Transverse colon (tissue), 4 donors: ENCODE measurements around the gene MEIG1. TPM values are rescaled to one million over a fixed set of nuclear protein-coding genes. Genes with fewer than 3 reads are reported as not detected.
"Not testable (repeated sequence)": the region's sequence is repeated elsewhere in the genome, so short reads cannot be mapped to it uniquely, and the experiment has no call there.

Source experiments
- DNase-seq: peaks from one replicate; pipeline ENCODE4 v3.0.0-alpha.2; 2019
- H3K27ac ChIP-seq, 4 donors: fragments of 200-600 bp; sonication (generic); 2 replicates each; pipeline ENCODE4 v1.5.1; 2016 to 2018; ENCODE audit warnings: inconsistent platforms in 4 of 4
- H3K27me3 ChIP-seq: fragments of 200-600 bp; sonication (generic); 2 replicates; pipeline ENCODE4 v1.5.1; 2017; ENCODE audit warnings: inconsistent platforms
- H3K36me3 ChIP-seq, 4 donors: fragments of 200-600 bp; sonication (generic); 2 replicates each; pipeline ENCODE4 v1.5.1; 2017 to 2019; ENCODE audit warnings: inconsistent platforms in 4 of 4
- H3K4me1 ChIP-seq, 4 donors: fragments of 200-600 bp; sonication (generic); 2 replicates each; pipeline ENCODE4 v1.5.1; 2017 to 2020; ENCODE audit warnings: inconsistent platforms in 4 of 4
- H3K4me3 ChIP-seq, 4 donors: fragments of 200-600 bp; sonication (generic); 1 replicate in 1 of 4; 2 replicates in 3 of 4; pipeline versions ENCODE4 v1.5.1 to v1.6.1; 2017 to 2019; ENCODE audit warnings: inconsistent platforms in 4 of 4
- H3K9me3 ChIP-seq, 2 donors: fragments of 200-600 bp; sonication (generic); 2 replicates each; pipeline ENCODE4 v1.5.1; 2017 to 2019; ENCODE audit warnings: inconsistent platforms in 2 of 2
- CTCF ChIP-seq, 5 experiments: fragments of 200-600 bp in 3 of 5; fragments of 450-650 bp in 2 of 5; sonication (generic) in 3 of 5; IDR thresholded peaks; 1 replicate in 2 of 5; 2 replicates in 3 of 5; pipeline ENCODE4 v1.5.1; 2016 to 2017; ENCODE audit warnings: antibody characterized with exemption in 5 of 5, inconsistent platforms in 3 of 5, mild to moderate bottlenecking in 2 of 5, moderate library complexity in 1 of 5
- EP300 ChIP-seq: sonication (generic); formaldehyde crosslinking; IDR thresholded peaks from one replicate; pipeline ENCODE4 v1.6.1; 2017; ENCODE audit warnings: antibody characterized with exemption, low read depth
- POLR2A ChIP-seq: fragments of 450-650 bp; IDR thresholded peaks from one replicate; pipeline ENCODE4 v1.6.1; 2016; ENCODE audit warnings: antibody characterized with exemption, mild to moderate bottlenecking, moderate library complexity
- POLR2AphosphoS5 ChIP-seq, 3 donors: sonication (generic); formaldehyde crosslinking; IDR thresholded peaks; one replicate each; pipeline ENCODE4 v1.6.1; 2016; ENCODE audit warnings: antibody characterized with exemption in 3 of 3
- WGBS, 2 donors: methylation state at CpG; one replicate each; pipeline ENCODE4 v1.1.5; 2018; ENCODE audit warnings: low coverage in 1 of 2; 5-methylcytosine and 5-hydroxymethylcytosine counted together
- in situ Hi-C, 4 donors: fragments of 200-750 bp; cut with MboI; loops; one replicate each; pipeline versions ENCODE4 v1.15.0 to v1.15.1; 2017; ENCODE audit warnings: low sequenced_read_pairs in 3 of 4, low pct_ligation_motif_present in 1 of 4, low pct_unique_long_range_greater_than_20kb in 1 of 4
- intact Hi-C: fragments of 100-400 bp; cut with DNase I; formaldehyde crosslinking; loops from one replicate; pipeline ENCODE4 v1.15.1; 2023; ENCODE audit warnings: low total_unique reads
- total RNA-seq, 4 donors: library from RNA; depleted of rRNA; stranded (reverse); fragments of >200 nt; gene quantifications; one replicate each; pipeline ENCODE4 v1.1.0, GENCODE V29; 2016

The MEIG1 gene
- total RNA-seq, 4 donors from 2014 or later = not detected

GRCh38 chr10:14967897-14968296, 8.7 kb downstream of the MEIG1 start:
- no peak for DNase-seq
- Histone ChIP-seq H3K27me3 (no peaks in the 10 kb centered on the region), H3K36me3 (no peaks in the 10 kb centered on the region), H3K4me1 (no peaks in the 10 kb centered on the region), H3K27ac (no peak overlapping the region), H3K4me3 (no peak overlapping the region), H3K9me3 (no peaks in the 10 kb centered on the region)
- no peak for TF ChIP-seq EP300
- TF ChIP-seq CTCF (IDR thresholded peaks at IDR 0.05) = no peak
- no peak for TF ChIP-seq POLR2A
- no peak for TF ChIP-seq POLR2AphosphoS5 (IDR thresholded peaks at IDR 0.05)
- in situ Hi-C loops = loop anchor here in 2 of 4 donors (10.0 to 25.0 kb wide), 2 partner anchors 131 to 137 kb away; partner anchors contain the start of genes CDNF (in 1 of the 2), HSPA14 (in 1 of the 2) and MSANTD7 (in 1 of the 2)
- intact Hi-C loops = no loop called here
- 79 to 92% methylated on average over 2 of the region's 2 CpGs for WGBS, 2 donors

GRCh38 chr10:14971867-14972448, 12.8 kb downstream of the MEIG1 start:
- 51 to 67% methylated on average over 3 to 4 of the region's 4 CpGs for WGBS, 2 donors
- H3K27me3 ChIP-seq = peaks cover 8% of the 10 kb centered on the region
- peak; percentile 38 for DNase-seq
- H3K9me3 ChIP-seq = no peaks in the 10 kb centered on the region
- H3K4me1 ChIP-seq = no peaks in the 10 kb centered on the region
- in situ Hi-C loops (loop anchor here in 1 of 4 donors (25.0 kb wide), 1 partner anchor 135 kb away; the partner anchor contains the start of genes CDNF, HSPA14 and MSANTD7), intact Hi-C loops (no loop called here)
- no peak overlapping the region for H3K4me3 ChIP-seq
- no peak overlapping the region for H3K27ac ChIP-seq
- no peaks in the 10 kb centered on the region for H3K36me3 ChIP-seq
- TF ChIP-seq POLR2A (no peak), CTCF (IDR thresholded peaks at IDR 0.05) (peak; percentile 20 to 53 (median 40))

- H3K9me3 ChIP-seq, H3K36me3 ChIP-seq, DNase-seq, H3K4me1 ChIP-seq, intact Hi-C loops, H3K27me3 ChIP-seq, H3K27ac ChIP-seq, H3K4me3 ChIP-seq: not testable (repeated sequence)
- 0 to 59% methylated on average over 1 to 15 of the region's 15 CpGs for WGBS, 2 donors
- in situ Hi-C loops = loop anchor here in 1 of 4 donors (25.0 kb wide), 1 partner anchor 137 kb away; the partner anchor contains the start of genes CDNF, HSPA14 and MSANTD7
Measured at GRCh38 chr10:14974153-14974998, 15.2 kb downstream of the MEIG1 start.

- in situ Hi-C loops = no loop called here
- Histone ChIP-seq H3K27ac (no peak overlapping the region), H3K27me3 (peaks cover 8% of the 10 kb centered on the region), H3K9me3 (no peaks in the 10 kb centered on the region), H3K36me3 (no peaks in the 10 kb centered on the region), H3K4me3 (no peak overlapping the region), H3K4me1 (no peaks in the 10 kb centered on the region)
- TF ChIP-seq CTCF (IDR thresholded peaks at IDR 0.05) = no peak
- no peak for TF ChIP-seq POLR2A
- TF ChIP-seq POLR2AphosphoS5 (IDR thresholded peaks at IDR 0.05) = no peak
- TF ChIP-seq EP300 = no peak
- intact Hi-C loops = no loop called here
- DNase-seq = no peak
- WGBS, 2 donors = 43 to 60% methylated on average over 6 to 21 of the region's 21 CpGs
Measured at GRCh38 chr10:14975672-14976273, 16.6 kb downstream of the MEIG1 start.
